Measurements from ENCODE around the gene DCANP1. TPM values are rescaled to one million over a fixed set of nuclear protein-coding genes. Genes with fewer than 3 reads are reported as not detected.

Gene DCANP1
- total RNA-seq, 1 donor from 2014 or later = not detected

DNA sequence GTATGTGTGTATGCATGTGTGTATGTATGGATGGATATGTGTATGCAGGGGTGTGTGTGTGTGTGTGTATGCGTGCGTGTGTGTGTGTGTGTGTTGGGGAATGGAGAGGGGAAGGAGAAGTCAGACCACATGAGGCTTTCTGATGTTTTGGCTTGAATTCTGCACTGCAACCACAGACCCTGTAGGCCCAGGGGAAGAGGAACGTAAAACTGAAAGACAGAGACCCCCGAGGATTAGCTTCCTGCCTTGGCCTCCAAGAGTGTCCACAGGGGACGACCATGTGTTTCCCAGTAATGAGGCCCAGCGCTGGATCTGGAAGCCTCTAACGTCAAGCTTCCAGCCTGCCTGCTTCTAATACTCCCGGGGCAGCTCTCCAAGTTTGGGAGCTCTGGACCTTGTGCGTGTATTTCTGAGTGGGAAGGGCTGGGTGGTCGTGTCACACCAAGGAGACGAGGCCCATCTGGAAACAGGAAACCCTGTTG is 5.8 kb downstream of the DCANP1 start:
- DNase-seq (ENCODE audit: low spot score in 2 of 2, unreplicated experiment in 2 of 2) = no peak
- Mint-ChIP-seq H3K4me3 (no peak overlapping the region), H3K27ac (peak overlapping the region; percentile 97), H3K9me3 (no peaks in the 10 kb centered on the region), H3K4me1 (peaks cover 84% of the 10 kb centered on the region), H3K27me3 (ENCODE audit: low read depth) (no peaks in the 10 kb centered on the region), H3K36me3 (no peaks in the 10 kb centered on the region)
- TF ChIP-seq, protein P1, sequence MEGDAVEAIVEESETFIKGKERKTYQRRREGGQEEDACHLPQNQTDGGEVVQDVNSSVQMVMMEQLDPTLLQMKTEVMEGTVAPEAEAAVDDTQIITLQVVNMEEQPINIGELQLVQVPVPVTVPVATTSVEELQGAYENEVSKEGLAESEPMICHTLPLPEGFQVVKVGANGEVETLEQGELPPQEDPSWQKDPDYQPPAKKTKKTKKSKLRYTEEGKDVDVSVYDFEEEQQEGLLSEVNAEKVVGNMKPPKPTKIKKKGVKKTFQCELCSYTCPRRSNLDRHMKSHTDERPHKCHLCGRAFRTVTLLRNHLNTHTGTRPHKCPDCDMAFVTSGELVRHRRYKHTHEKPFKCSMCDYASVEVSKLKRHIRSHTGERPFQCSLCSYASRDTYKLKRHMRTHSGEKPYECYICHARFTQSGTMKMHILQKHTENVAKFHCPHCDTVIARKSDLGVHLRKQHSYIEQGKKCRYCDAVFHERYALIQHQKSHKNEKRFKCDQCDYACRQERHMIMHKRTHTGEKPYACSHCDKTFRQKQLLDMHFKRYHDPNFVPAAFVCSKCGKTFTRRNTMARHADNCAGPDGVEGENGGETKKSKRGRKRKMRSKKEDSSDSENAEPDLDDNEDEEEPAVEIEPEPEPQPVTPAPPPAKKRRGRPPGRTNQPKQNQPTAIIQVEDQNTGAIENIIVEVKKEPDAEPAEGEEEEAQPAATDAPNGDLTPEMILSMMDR (IDR thresholded peaks at IDR 0.05; ENCODE audit: unreplicated experiment) = no peak

DNA sequence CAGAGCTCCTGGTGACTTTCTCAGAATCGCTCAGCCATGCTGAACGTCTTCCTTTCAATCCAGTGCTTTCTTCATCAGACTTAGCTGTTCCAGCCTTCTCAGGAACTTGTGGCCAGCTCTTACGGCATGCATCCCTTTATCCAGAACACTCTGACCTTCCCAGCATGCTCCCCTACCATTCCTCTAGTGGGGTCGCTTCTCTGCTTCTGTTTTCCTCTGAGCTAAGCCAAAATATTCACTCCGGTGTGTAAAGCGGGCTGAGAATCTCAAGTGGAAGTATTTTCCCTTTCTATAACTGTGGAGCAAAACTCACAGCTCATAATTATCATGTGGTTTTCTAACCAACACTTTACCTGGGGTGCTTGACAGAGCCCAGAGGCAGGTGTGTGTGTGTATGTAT is 6.2 kb downstream of the DCANP1 start:
- Mint-ChIP-seq H3K4me3 (no peak overlapping the region), H3K9me3 (no peaks in the 10 kb centered on the region), H3K4me1 (peaks cover 83% of the 10 kb centered on the region), H3K36me3 (no peaks in the 10 kb centered on the region), H3K27ac (peak overlapping the region; percentile 97), H3K27me3 (ENCODE audit: low read depth) (no peaks in the 10 kb centered on the region)
- TF ChIP-seq, protein P1 (IDR thresholded peaks at IDR 0.05; ENCODE audit: unreplicated experiment) = no peak
- DNase-seq (ENCODE audit: low spot score in 2 of 2, unreplicated experiment in 2 of 2) = no peak

DNA sequence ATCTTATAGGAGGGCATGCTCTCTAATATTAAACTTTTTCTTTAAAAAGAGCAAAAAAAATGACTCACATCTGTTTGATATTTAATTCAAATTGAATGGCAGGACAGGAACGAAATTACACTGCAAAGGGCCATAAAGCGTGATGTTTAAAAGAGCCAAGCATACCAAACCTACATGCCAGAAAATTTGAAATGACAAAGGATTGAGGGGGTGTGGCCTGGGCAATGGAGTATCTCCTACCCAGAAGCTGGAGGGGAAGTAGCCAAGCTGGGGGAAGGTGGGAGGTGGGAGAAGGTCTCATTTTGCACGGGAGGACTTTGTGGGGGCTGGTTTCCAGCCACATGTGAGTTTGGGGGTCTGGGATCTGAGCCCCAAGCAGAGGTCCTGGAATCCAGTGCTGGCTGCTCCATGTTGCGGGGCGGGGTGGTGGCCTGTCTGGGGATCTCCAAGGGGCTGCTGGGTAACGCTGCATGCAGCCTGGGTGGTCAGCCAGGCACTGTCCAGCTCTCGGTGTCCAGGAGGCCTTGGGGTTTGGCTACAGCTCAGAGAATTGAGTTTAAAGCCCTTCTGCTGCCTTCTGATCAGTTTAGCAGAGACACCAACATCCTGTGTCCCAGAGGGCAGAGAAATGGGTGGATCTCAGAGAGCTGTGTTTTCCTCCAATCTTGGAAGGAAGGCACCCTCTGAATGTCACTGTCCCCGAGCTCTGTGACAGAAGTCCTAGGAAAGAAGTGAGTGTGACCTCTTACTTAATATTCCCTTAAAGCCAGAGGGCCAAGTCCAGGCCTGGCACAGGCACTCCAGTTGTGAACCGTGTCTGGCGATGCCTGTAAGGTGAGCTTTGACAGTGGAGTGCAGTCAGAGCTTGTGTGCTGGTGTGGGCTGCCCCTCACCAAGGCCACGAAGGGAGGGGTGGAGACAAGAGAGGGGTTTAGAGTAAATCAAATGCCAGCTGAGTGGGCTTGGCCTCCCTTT is 7.6 kb downstream of the DCANP1 start:
- Mint-ChIP-seq H3K36me3 (no peaks in the 10 kb centered on the region), H3K4me3 (no peak overlapping the region), H3K9me3 (no peaks in the 10 kb centered on the region), H3K27me3 (ENCODE audit: low read depth) (peaks cover 3% of the 10 kb centered on the region), H3K27ac (peak overlapping the region; percentile 55), H3K4me1 (peaks cover 82% of the 10 kb centered on the region)
- TF ChIP-seq, protein P1 (IDR thresholded peaks at IDR 0.05; ENCODE audit: unreplicated experiment) = no peak
- no peak for DNase-seq (ENCODE audit: low spot score in 2 of 2, unreplicated experiment in 2 of 2)

DNA sequence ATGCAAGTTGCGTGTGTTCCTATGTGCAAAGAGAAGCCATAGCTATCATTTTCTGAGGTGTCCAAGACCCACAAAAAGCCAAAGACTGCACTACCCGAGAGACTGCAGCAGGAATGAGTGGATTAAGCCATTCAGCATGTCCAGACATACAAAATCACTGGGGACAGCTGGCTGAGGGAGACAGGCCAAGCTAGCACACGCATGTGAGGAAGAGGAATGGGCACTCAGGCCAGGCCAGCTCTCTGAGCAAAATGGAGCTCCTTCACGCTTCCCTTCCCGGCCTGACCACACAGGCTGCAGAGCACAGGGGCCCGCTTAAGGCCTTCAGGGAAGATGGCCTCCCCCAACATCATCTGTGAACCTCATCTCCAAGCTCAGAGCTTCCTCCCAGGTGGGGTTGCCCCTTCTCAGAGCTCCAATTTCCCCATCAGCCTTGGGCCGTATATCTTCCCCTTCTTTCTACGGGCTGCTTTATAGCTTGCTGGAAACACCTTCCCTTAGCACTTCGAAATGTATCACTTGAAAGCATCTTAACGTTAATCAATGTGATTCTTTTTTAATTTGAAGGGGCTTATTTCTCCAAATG is 8.4 kb downstream of the DCANP1 start:
- H3K27me3 Mint-ChIP-seq (ENCODE audit: low read depth) = peaks cover 3% of the 10 kb centered on the region
- no peak for DNase-seq (ENCODE audit: low spot score in 2 of 2, unreplicated experiment in 2 of 2)
- peaks cover 80% of the 10 kb centered on the region for H3K4me1 Mint-ChIP-seq
- H3K9me3 Mint-ChIP-seq = no peaks in the 10 kb centered on the region
- no peaks in the 10 kb centered on the region for H3K36me3 Mint-ChIP-seq
- TF ChIP-seq, protein P1 (IDR thresholded peaks at IDR 0.05; ENCODE audit: unreplicated experiment) = no peak
- no peak overlapping the region for H3K4me3 Mint-ChIP-seq
- peak overlapping the region; percentile 87 for H3K27ac Mint-ChIP-seq

DNA sequence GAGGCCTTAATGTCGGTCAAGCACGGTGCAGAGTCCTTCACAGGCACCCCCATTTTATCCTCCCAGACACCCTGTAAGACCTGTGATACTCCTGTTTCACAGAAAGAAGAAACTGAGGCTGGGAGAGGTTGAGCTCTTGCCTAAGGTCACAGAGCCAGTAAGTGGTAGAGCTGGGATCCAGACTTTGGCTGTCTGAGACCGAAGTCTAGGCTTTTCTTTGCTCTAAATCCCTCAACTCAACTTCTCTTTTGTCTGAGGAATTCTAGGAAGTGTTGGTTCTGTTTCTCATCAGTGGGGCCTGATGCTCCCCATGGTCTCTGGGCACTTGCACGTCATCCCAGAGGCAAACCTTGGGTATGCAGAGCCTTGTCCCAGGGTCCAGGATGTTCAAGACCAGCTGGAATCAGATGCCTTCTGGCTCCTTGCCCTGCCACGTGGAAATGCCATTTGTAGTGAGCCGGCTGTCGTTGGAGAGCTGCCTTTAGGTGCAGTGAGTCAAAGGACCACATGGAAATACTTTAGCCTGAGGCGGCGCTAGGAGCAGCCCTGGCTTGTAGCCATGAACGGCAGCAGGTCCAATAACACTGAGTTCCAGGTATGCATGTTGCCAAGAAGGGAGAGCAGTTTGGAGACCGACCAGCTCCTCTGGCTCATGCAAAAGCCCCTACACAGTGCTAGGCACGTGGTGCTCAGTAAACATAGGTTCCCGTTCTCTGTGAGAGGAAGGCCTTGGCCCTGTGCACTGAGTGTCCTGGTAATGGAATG is 9.2 kb downstream of the DCANP1 start:
- no peak for DNase-seq (ENCODE audit: low spot score in 2 of 2, unreplicated experiment in 2 of 2)

More for the DNA sequence above, 9.2 kb downstream of the DCANP1 start:
- Mint-ChIP-seq H3K27ac (peak overlapping the region; percentile 87), H3K4me3 (no peak overlapping the region), H3K27me3 (ENCODE audit: low read depth) (peaks cover 3% of the 10 kb centered on the region), H3K4me1 (peaks cover 76% of the 10 kb centered on the region), H3K36me3 (no peaks in the 10 kb centered on the region), H3K9me3 (no peaks in the 10 kb centered on the region)
- TF ChIP-seq, protein P1 (IDR thresholded peaks at IDR 0.05; ENCODE audit: unreplicated experiment) = no peak

Measured in mesothelial cell of epicardium (in vitro differentiated cells).